Fibroblast of the aortic adventitia (primary cell): ENCODE measurements around the gene RPS10. TPM values are rescaled to one million over a fixed set of nuclear protein-coding genes. Genes with fewer than 3 reads are reported as not detected.
"Not testable (repeated sequence)": the region's sequence is repeated elsewhere in the genome, so short reads cannot be mapped to it uniquely, and the experiment has no call there.

Experiments used
- DNase-seq: peaks from one replicate; pipeline ENCODE4 v3.0.0-alpha.2; 2010; ENCODE audit warnings: low read depth
- H3K4me3 ChIP-seq: 2 replicates; pipeline ENCODE4 v1.5.1; 2011; ENCODE audit warnings: low read depth, mild to moderate bottlenecking, control low read depth, low read length, moderate library complexity
- CTCF ChIP-seq: IDR thresholded peaks from 2 replicates; pipeline ENCODE4 v1.5.1; 2011; ENCODE audit warnings: mild to moderate bottlenecking, low read length, control low read depth, inconsistent platforms; ENCODE audit not compliant: insufficient read depth
- total RNA-seq: library from RNA; depleted of rRNA; stranded (reverse); fragments of >200 nt; gene quantifications from 2 replicates; pipeline ENCODE4 v1.2.3, GENCODE V29; 2012; ENCODE audit warnings: low replicate concordance

The RPS10 gene
- total RNA-seq, 1 donor: 2,945 TPM

- no peak for TF ChIP-seq CTCF
- no peak overlapping the region for H3K4me3 ChIP-seq
- DNase-seq: no peak
These were observed 7.5 kb downstream of the RPS10 start for GRCh38 chr6:34418367-34418766.

GRCh38 chr6:34416877-34417371, 8.9 kb downstream of the RPS10 start:
- no peak overlapping the region for H3K4me3 ChIP-seq
- no peak for TF ChIP-seq CTCF
- no peak for DNase-seq

- peak; percentile 66 for TF ChIP-seq CTCF
- DNase-seq: peak; percentile 93
- H3K4me3 ChIP-seq: no peak overlapping the region
These were observed 10.6 kb downstream of the RPS10 start for GRCh38 chr6:34414999-34415858.

- peak; percentile 10 for DNase-seq
- no peak for TF ChIP-seq CTCF
- H3K4me3 ChIP-seq: no peak overlapping the region
These were observed 13.1 kb downstream of the RPS10 start for GRCh38 chr6:34412643-34413214.

- no peak for DNase-seq
- H3K4me3 ChIP-seq: no peak overlapping the region
- TF ChIP-seq CTCF: no peak
These were observed 13.9 kb downstream of the RPS10 start for GRCh38 chr6:34412016-34412415.

- not testable (repeated sequence) for DNase-seq, H3K4me3 ChIP-seq
These were observed 18.0 kb downstream of the RPS10 start for GRCh38 chr6:34407915-34408314.

- no peak for TF ChIP-seq CTCF
- H3K4me3 ChIP-seq: no peak overlapping the region
These were observed 29.4 kb downstream of the RPS10 start for GRCh38 chr6:34396518-34396917.

More at GRCh38 chr6:34396518-34396917, 29.4 kb downstream of the RPS10 start:
- no peak for DNase-seq
